Measurements from ENCODE around the gene DGCR8. TPM values are rescaled to one million over a fixed set of nuclear protein-coding genes. Genes with fewer than 3 reads are reported as not detected.
"Not testable (repeated sequence)": the region's sequence is repeated elsewhere in the genome, so short reads cannot be mapped to it uniquely, and the experiment has no call there.

DGCR8 gene
- total RNA-seq, 2 donors from 2014 or later: 23.7 to 47.3 TPM

DNA sequence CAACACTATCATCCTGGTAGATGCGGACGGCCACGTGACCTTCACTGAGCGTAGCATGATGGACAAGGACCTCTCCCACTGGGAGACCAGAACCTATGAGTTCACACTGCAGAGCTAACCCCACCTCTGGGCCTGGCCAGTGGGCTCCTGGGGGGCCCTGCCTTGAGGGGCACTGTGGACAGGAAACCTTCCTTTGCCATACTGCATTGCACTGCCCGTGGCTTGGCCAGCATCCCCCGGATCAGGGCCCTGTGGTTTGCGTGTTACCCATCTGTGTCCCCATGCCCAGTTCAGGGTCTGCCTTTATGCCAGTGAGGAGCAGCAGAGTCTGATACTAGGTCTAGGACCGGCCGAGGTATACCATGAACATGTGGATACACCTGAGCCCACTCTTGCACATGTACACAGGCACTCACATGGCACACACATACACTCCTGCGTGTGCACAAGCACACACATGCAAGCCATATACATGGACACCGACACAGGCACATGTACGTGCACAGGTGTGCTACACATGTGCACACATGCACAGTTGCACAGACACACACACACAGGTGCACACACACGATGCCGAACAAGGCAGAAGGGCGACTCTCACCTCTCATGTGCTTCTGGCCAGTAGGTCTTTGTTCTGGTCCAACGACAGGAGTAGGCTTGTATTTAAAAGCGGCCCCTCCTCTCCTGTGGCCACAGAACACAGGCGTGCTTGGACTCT is 15.3 kb upstream of the DGCR8 start:
- Histone ChIP-seq H3K9me3 (no peaks in the 10 kb centered on the region), H3K27ac (no peak overlapping the region), H3K4me1 (ENCODE audit: control insufficient read depth in 1 of 2, low read depth in 2 of 2) (no peaks in the 10 kb centered on the region), H3K27me3 (replicated peaks; ENCODE audit: insufficient read depth) (no peaks in the 10 kb centered on the region), H3K4me3 (no peak overlapping the region), H3K36me3 (peaks cover 27% of the 10 kb centered on the region)
- TF ChIP-seq, protein P1, sequence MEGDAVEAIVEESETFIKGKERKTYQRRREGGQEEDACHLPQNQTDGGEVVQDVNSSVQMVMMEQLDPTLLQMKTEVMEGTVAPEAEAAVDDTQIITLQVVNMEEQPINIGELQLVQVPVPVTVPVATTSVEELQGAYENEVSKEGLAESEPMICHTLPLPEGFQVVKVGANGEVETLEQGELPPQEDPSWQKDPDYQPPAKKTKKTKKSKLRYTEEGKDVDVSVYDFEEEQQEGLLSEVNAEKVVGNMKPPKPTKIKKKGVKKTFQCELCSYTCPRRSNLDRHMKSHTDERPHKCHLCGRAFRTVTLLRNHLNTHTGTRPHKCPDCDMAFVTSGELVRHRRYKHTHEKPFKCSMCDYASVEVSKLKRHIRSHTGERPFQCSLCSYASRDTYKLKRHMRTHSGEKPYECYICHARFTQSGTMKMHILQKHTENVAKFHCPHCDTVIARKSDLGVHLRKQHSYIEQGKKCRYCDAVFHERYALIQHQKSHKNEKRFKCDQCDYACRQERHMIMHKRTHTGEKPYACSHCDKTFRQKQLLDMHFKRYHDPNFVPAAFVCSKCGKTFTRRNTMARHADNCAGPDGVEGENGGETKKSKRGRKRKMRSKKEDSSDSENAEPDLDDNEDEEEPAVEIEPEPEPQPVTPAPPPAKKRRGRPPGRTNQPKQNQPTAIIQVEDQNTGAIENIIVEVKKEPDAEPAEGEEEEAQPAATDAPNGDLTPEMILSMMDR (IDR thresholded peaks at IDR 0.05): no peak
- DNase-seq (ENCODE audit: low spot score) (no peak), ATAC-seq (ENCODE audit: insufficient number of reproducible peaks, low FRiP score, low read depth) (no peak)

DNA sequence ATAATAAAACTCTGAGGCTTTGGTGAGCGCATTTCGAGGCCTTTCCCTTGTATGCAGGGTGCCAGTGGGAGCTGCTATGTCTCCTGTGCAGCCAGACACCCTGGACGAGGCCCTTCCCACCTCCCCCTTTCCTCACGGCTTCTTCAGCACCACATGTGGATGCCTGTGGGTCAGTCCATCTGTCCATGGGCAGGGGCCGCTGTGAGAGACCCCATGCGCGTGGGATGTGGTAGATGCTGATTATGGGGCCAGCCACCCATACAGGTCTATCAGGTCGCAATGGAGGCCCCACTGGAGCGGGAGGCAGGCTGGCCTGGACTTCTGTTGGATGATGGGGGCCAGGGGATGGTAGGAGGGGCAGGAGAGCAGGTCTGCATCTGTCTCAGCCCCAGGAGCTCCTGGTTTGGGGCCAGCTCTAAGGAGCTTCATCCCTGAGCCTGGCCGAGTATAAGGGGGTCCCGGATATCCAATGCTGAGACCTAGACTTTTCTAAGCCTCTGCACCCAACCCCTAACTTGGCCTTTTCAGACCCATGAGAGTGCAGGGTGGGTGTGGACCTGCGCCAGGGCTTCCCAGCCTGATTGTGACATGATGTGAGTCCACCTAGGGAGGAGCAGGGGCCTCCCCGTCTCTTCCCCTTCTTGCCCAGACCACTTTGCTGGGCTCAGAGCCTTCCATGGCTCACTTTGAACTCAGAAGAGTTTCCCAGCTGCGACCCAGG is 14.0 kb upstream of the DGCR8 start:
- no peak for ATAC-seq (ENCODE audit: insufficient number of reproducible peaks, low FRiP score, low read depth)
- Histone ChIP-seq H3K27ac (no peak overlapping the region), H3K27me3 (replicated peaks; ENCODE audit: insufficient read depth) (no peaks in the 10 kb centered on the region), H3K9me3 (no peaks in the 10 kb centered on the region), H3K4me1 (ENCODE audit: control insufficient read depth in 1 of 2, low read depth in 2 of 2) (no peaks in the 10 kb centered on the region), H3K36me3 (peaks cover 27% of the 10 kb centered on the region), H3K4me3 (no peak overlapping the region)
- TF ChIP-seq, protein P1 (IDR thresholded peaks at IDR 0.05): no peak
- DNase-seq (ENCODE audit: low spot score): no peak

DNA sequence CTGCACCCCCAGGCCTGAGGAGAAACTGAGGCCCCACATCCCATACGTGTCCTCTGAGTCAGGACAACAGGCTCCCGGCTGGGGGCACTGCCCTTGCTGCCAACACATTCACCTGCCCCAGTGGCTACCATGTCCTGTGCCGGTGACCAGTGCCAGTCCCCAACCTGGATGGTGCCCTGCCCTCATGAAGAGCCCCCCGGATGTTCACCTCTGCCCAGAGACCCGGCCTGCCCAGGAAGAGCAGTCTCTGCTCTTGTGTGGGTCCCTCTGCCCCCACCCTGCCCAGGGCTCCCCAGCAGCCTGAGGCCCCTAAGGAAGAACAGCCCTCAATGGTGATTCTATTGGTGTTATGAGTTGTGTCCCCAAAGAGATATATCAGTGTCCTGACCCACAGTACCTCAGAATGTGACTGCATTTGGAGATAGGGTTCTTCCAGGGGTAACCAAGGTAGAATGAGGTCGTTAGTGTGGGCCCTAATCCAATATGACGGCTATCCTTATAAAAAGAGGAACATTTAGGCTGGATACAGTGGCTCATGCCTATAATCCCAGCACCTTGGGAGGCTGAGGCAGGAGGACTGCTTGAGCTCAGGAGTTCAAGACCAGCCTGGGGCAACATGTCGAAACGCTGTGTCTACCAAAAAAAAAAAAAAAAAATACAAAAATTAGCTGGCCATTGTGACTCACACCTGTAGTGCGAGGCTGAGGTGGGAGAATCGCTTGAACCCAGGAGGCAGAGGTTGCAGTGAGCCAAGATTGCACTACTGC is 13.2 kb upstream of the DGCR8 start:
- TF ChIP-seq, protein P1 (IDR thresholded peaks at IDR 0.05): no peak
- Histone ChIP-seq H3K27ac (no peak overlapping the region), H3K36me3 (peaks cover 27% of the 10 kb centered on the region), H3K4me1 (ENCODE audit: control insufficient read depth in 1 of 2, low read depth in 2 of 2) (no peaks in the 10 kb centered on the region), H3K27me3 (replicated peaks; ENCODE audit: insufficient read depth) (no peaks in the 10 kb centered on the region), H3K9me3 (no peaks in the 10 kb centered on the region), H3K4me3 (no peak overlapping the region)
- ATAC-seq (ENCODE audit: insufficient number of reproducible peaks, low FRiP score, low read depth) (no peak), DNase-seq (ENCODE audit: low spot score) (no peak)

DNA sequence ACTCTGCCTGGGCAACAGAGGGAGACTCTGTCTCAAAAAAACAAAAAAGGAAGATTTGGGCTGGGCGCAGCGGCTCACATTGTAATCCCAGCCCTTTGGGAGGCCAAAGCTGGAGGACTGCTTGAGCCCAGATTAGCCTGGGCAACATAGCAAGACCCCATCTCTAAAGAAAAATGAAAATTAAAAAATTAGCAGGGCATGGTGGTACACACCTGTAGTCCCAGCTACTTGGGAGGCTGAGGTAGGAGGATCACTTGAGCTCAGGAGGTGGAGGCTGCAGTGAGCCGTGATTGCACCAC is 12.7 kb upstream of the DGCR8 start:
- not testable (repeated sequence) for H3K4me3 ChIP-seq; H3K4me1 ChIP-seq (ENCODE audit: control insufficient read depth in 1 of 2, low read depth in 2 of 2); H3K27ac ChIP-seq; DNase-seq (ENCODE audit: low spot score); H3K27me3 ChIP-seq (replicated peaks; ENCODE audit: insufficient read depth); ATAC-seq (ENCODE audit: insufficient number of reproducible peaks, low FRiP score, low read depth); H3K9me3 ChIP-seq
- H3K36me3 ChIP-seq: peaks cover 26% of the 10 kb centered on the region

DNA sequence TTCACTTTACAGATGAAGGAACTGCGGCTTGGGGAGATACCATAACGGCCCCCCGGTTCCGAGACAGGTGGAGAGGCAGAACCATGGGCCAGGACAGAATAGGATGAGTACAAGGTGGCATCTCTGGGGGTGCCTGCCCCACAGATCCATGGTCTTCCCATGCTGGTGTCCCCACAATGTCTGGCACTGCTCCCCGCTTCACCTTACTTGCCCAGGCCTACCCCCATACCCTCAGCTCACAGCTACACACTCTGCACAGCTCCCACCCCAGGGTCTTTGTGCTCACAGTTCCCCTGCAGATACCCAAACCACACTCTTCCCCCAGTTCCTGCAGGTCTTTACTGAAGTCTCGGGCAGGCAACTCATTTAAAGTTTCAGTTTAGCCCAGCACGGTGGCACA is 11.4 kb upstream of the DGCR8 start:
- Histone ChIP-seq H3K9me3 (no peaks in the 10 kb centered on the region), H3K36me3 (peaks cover 15% of the 10 kb centered on the region), H3K27me3 (replicated peaks; ENCODE audit: insufficient read depth) (no peaks in the 10 kb centered on the region), H3K27ac (no peak overlapping the region), H3K4me1 (ENCODE audit: control insufficient read depth in 1 of 2, low read depth in 2 of 2) (no peaks in the 10 kb centered on the region), H3K4me3 (no peak overlapping the region)
- ATAC-seq (ENCODE audit: insufficient number of reproducible peaks, low FRiP score, low read depth) (no peak), DNase-seq (ENCODE audit: low spot score) (no peak)
- TF ChIP-seq, protein P1 (IDR thresholded peaks at IDR 0.05): no peak

Measured in thoracic aorta (tissue), 2 donors.